Right kidney (tissue), 1 donor: Measurements from ENCODE around the gene RDH8.

Experiments used
- DNase-seq: peaks from one replicate; pipeline ENCODE4 v3.0.0-alpha.2; 2016

RDH8 gene

DNA sequence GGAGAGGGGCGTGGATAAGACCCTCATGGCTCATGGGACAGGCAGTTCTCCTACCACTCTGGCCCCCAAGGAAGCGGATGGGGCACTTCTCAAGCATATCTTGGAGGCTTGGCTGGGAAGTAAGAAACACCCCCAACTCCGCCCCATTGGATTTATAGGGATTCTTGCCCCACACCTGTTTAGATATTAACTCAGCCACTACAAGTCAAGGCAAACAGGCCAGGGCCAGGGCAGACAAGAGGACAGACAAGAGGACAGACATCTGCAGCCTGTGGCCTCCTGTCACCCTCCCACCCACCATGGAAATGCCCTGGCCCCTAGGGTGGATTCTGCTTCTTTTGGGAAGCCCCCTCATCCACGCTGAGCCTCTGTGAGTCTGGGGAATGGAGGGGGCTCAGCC is 24.1 kb downstream of the RDH8 start:
- no peak for DNase-seq

- DNase-seq: no peak
Observed at GRCh38 chr19:10037809-10038208, 24.5 kb downstream of the RDH8 start.

DNA sequence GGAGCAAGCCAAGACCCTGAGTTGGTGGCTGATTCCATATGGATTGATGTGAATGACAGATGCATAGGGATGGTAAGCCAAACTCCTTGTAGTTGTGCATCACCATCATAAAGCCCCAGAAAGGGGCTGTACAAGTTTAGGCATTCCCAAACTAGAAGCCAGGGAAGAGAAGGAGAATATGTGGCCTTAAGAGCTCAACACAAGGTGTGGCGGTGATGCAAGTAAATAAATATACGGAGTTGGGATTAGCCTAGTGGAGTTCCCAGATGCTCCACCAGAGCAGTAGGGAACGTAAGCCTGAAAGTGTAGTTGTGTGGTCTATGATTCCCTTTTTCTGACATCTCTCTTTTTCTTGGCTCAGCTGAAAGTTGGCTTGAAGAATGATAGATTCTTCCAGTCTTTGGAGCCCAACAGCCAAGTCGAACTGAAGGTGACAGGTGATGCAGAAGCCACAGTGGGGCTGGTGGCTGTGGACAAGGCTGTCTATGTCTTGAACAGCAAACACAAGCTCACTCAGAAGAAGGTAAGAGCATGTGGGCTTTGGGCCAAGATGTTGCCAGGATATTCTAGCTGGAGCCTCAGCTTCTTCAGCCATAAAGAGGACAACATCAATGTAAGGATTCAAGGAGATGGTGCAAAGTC is 30.1 kb downstream of the RDH8 start:
- peak; percentile 48 for DNase-seq

GRCh38 chr19:10044390-10044789 is 31.1 kb downstream of the RDH8 start:
- DNase-seq: no peak

- no peak for DNase-seq
Observed at GRCh38 chr19:10045371-10045770, 32.1 kb downstream of the RDH8 start.

- DNase-seq: no peak
Observed at GRCh38 chr19:10049626-10050025, 36.3 kb downstream of the RDH8 start.

DNA sequence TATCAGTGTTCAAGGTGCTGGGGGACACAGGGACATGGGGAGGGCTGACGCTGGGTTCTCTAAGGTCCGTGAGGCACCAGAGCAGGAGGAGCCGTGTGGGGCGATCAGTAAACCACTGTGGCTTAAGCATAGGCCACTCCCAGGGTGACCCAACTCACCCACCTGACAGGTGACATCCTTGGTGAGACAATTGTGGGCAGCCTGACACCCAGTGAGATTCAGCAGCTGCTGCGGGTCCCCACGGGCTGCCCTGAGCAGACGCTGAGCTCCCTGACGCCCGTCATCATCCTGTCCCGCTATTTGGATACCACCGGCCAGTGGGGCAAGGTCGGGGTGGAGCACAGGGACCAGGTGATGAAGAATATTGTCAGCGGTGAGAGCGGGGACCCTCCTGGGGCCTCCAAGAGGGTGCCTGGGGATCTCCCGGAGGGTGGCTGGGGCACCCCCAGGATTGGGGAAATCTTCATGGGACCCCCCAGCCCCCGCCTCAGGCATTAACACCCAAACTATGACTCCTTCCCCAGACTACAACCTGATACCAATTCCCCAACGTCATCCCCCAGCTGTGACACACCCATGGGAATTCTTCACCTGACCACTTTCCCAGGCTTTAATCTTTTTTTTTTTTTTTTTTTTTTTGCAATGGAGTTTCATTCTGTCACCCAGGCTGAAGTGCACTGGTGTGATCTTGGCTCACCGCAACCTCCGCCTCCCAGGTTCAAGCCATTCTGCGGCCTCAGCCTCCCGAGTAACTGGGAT is 39.5 kb downstream of the RDH8 start:
- no peak for DNase-seq

DNA sequence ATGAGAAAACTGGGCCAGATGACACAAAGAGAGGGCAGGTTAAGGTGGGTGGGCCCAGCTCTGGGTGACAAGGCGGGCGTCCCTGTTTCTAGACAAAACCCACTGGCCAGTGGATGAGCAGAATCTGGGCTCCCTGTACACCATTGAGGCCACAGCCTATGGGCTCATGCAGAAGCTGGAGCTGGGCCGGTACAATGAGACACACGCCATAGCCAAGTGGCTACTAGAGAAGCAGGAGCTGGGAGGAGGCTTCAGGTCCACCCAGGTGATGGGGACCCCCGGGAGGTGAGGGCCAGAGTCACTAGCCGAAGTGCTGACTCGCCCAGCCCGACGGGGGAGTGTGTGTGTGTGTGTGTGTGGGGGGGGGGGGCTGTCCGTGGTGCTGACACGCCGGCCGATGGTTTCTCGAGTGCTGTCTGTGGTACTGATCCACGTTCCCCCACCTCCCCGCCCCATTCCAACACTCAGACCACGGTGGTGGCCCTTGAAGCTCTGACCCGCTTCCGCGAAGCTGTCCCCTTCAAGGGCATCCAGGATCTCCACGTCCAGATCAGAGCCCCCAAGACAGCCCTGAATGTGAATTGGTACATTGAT is 48.5 kb downstream of the RDH8 start:
- DNase-seq: no peak

- no peak for DNase-seq
Observed at GRCh38 chr19:10068205-10068604, 54.9 kb downstream of the RDH8 start.

GRCh38 chr19:10069046-10069445 is 55.8 kb downstream of the RDH8 start:
- DNase-seq: no peak

- DNase-seq: no peak
Observed at GRCh38 chr19:10070730-10071446, 57.6 kb downstream of the RDH8 start.
